Choroid plexus epithelial cell (primary cell): ENCODE results near the gene OTULINL.

Source experiments
- DNase-seq: peaks from one replicate; pipeline ENCODE4 v3.0.0-alpha.2; 2010; ENCODE audit warnings: low read depth
- H3K4me3 ChIP-seq: 2 replicates; pipeline ENCODE4 v1.5.1; 2011; ENCODE audit warnings: low read depth, mild to moderate bottlenecking, control low read depth, low read length, moderate library complexity
- TF ChIP-seq, protein P1 (sequence below): conservative IDR thresholded peaks from 2 replicates; pipeline ENCODE4 v1.5.1; 2011; ENCODE audit warnings: low read depth, mild to moderate bottlenecking, control low read depth, inconsistent platforms, low read length, moderate library complexity

Gene OTULINL

DNA sequence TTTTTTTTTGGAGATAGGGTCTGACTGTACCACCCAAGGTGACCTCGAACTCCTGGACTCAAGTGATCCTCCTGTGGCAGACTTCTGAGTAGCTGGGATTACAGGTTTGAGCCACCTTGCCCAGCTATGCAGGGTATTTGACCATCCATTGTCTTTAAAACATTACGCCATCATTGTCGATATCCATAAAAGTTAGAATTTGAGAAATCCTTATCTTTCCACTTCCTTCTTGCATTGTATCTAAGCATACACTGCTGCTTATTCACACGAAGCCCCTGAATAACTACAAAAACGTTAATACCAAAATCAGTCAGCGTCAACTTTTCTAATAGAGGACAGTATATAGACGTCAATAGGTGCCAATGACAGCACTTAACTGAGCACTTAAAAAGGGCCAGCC is 5.4 kb upstream of the OTULINL start:
- H3K4me3 ChIP-seq = no peak overlapping the region
- DNase-seq = no peak
- TF ChIP-seq, protein P1, sequence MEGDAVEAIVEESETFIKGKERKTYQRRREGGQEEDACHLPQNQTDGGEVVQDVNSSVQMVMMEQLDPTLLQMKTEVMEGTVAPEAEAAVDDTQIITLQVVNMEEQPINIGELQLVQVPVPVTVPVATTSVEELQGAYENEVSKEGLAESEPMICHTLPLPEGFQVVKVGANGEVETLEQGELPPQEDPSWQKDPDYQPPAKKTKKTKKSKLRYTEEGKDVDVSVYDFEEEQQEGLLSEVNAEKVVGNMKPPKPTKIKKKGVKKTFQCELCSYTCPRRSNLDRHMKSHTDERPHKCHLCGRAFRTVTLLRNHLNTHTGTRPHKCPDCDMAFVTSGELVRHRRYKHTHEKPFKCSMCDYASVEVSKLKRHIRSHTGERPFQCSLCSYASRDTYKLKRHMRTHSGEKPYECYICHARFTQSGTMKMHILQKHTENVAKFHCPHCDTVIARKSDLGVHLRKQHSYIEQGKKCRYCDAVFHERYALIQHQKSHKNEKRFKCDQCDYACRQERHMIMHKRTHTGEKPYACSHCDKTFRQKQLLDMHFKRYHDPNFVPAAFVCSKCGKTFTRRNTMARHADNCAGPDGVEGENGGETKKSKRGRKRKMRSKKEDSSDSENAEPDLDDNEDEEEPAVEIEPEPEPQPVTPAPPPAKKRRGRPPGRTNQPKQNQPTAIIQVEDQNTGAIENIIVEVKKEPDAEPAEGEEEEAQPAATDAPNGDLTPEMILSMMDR = no peak

DNA sequence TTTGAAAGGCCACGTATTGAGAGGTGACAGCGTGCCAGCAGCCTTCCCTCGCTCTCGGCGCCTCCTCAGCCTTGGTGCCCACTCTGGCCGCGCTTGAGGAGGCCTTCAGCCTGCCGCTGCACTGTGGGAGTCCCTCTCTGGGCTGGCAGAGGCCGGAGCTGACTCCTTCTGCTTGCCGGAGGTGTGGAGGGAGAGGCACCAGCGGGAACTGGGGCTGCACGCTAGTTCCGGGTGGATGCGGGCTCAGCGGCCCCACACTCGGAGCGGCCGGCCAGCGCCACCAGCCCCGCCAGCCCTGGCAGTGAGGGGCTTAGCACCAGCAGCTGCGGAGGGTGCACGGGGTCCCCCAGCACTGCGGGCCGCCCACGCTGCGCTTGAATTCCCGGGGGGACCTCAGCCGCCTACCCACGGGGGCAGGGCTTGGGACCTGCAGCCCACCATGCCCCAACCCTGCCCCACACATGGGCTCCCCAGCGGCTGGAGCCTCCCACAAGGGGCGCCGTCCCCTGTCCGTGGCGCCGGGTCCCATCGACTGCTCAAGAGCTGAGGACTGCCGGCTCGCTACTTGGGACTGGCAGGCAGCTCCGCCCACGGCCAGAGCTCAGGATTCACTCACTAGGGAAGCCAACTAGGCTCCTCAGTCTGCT is 4.4 kb upstream of the OTULINL start:
- no peak overlapping the region for H3K4me3 ChIP-seq
- TF ChIP-seq, protein P1 = no peak
- no peak for DNase-seq

DNA sequence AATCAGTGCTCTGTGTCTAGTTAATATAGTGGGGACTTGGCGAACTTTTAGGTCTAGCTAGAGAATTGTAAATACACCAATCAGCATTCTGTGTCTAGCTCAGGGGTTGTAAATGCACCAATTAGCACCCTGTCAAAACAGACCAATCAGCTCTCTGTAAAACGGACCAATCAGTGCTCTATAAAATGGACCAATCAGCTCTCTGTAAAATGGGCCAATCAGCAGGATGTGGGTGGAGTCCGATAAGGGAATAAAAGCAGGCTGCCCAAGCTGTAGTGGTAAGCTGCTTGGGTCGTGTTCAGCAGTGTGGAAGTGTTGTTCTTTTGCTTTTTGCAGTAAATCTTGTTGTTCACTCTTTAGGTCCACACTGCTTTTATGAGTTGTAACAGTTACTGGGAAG is 3.6 kb upstream of the OTULINL start:
- no peak overlapping the region for H3K4me3 ChIP-seq
- DNase-seq = no peak
- TF ChIP-seq, protein P1 = no peak

DNA sequence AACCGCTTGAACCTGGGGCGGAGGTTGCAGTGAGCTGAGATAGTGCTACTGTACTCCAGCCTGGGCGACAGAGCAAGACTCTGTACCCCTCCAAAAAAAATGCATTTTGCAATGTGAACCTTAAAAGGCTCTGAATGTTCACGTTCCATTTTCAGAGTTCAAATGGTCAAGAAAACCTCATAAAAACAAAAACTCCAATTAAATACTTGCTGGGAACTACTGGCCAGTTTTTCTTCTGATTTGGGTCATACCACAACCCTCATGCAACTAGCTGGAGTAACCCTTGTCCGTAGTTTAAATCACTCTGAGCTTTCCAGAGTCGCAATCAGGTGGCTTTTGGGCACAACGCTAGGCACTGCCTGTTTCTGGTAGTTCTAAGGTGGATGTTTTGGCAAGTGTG is 2.3 kb upstream of the OTULINL start:
- no peak overlapping the region for H3K4me3 ChIP-seq
- DNase-seq = no peak
- TF ChIP-seq, protein P1 = no peak

DNA sequence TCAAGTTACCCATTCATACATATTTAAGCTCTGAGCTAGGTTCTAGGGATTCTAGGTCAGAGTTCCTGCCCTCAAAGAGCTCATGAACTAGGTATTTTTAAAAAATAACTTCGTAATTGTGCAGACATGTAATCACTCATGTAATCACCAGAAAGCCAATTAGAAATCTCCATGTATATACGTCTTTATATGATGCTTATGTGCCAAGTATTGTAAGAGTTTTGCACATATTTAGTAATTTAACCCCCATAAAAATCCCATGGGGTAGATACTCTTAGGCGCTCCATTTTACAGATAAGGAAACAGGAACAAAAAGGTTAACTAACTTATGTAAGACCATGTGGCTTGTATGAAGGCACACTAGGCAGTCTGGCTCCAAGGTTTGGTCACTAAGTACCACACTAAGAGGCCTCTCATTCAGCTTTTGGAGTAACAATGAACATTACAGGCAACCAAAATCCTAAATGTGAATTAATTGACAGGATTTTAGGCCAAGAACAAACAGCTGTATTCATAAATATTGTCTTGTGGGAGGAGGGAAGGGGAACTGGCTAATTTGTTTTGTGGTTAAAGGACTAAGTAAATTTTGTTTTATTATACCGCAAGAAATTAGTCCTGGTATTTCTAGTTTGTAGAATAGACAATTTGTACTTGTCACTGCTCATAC is 1.7 kb upstream of the OTULINL start:
- no peak overlapping the region for H3K4me3 ChIP-seq
- TF ChIP-seq, protein P1 = no peak
- no peak for DNase-seq

DNA sequence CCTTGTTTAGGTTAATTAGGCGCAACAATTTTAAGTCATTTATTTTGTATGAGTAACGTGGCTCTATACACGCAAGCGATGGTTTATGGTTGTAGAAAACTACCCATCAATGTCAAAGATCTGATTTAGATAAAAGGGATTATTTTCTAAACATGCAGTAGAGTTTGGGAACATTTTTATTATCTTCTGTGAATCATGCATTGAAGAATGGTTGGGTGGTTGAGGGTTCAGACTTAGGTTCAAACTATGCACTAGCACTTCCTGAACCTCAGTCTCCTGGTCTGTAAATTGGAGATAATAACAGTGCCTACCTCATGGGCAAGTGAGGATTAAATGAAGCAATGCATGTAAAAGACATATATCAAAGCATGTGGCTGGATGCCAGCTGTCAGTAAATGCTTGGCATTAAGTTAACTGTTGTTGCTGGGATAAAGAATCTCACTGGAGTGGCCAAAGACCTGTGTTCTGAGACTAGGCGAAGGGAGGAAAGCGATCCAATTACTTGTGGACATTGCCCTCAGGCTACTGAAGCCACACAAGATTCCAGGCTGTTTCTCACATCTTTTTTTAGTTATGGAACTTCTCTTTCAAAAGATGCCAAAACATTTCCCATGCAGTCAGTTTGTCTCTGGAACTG is 1.1 kb upstream of the OTULINL start:
- DNase-seq = no peak
- TF ChIP-seq, protein P1 = no peak
- no peak overlapping the region for H3K4me3 ChIP-seq
